Lower leg skin (tissue), 4 donors: ENCODE measurements around the gene CCN5. TPM values are rescaled to one million over a fixed set of nuclear protein-coding genes. Genes with fewer than 3 reads are reported as not detected.

ENCODE experiments used
- DNase-seq, 2 donors: peaks; one replicate each; pipeline ENCODE4 v3.0.0-alpha.2; 2019; ENCODE audit warnings: low spot score in 2 of 2
- H3K4me3 ChIP-seq: fragments of 200-600 bp; sonication (generic); 2 replicates; pipeline ENCODE4 v1.5.1; 2017; ENCODE audit warnings: mild to moderate bottlenecking, low read depth; ENCODE audit not compliant: poor library complexity, severe bottlenecking
- CTCF ChIP-seq, 3 donors: fragments of 450-650 bp; IDR thresholded peaks; one replicate each; pipeline ENCODE4 v1.5.1; 2016; ENCODE audit warnings: antibody characterized with exemption in 3 of 3, mild to moderate bottlenecking in 3 of 3, moderate library complexity in 2 of 3
- POLR2A ChIP-seq, 2 donors: fragments of 450-650 bp; IDR thresholded peaks; one replicate each; pipeline ENCODE4 v1.6.1; 2016 to 2017; ENCODE audit warnings: antibody characterized with exemption in 2 of 2, mild to moderate bottlenecking in 1 of 2, moderate library complexity in 1 of 2
- WGBS, 2 donors: methylation state at CpG; one replicate each; pipeline ENCODE4 v1.1.5; 2018; 5-methylcytosine and 5-hydroxymethylcytosine counted together
- intact Hi-C: fragments of 100-400 bp; cut with DNase I; formaldehyde crosslinking; loops from one replicate; pipeline ENCODE4 v1.15.0; 2023; ENCODE audit warnings: low total_unique reads
- total RNA-seq, 4 donors: library from RNA; depleted of rRNA; stranded (reverse); fragments of >200 nt; gene quantifications; one replicate each; pipeline ENCODE4 v1.1.0, GENCODE V29; 2016

Gene CCN5
- total RNA-seq, 4 donors from 2014 or later, result 50.8 to 481 (median 81.3) TPM

GRCh38 chr20:44765701-44766347 is 50.7 kb downstream of the CCN5 start:
- no peak for DNase-seq
- no peak overlapping the region for H3K4me3 ChIP-seq
- TF ChIP-seq POLR2A (IDR thresholded peaks at IDR 0.05) (no peak), CTCF (IDR thresholded peaks at IDR 0.05) (no peak)
- intact Hi-C loops, result no loop called here
- 30 to 39% methylated on average over 7 of the region's 7 CpGs for WGBS, 2 donors

- TF ChIP-seq POLR2A (IDR thresholded peaks at IDR 0.05) (no peak), CTCF (IDR thresholded peaks at IDR 0.05) (no peak)
- 62 to 73% methylated on average over 8 of the region's 8 CpGs for WGBS, 2 donors
- no peak for DNase-seq
- intact Hi-C loops, result no loop called here
- H3K4me3 ChIP-seq, result no peak overlapping the region
Measured at GRCh38 chr20:44768256-44768655, 53.1 kb downstream of the CCN5 start.

GRCh38 chr20:44768854-44769480 is 53.8 kb downstream of the CCN5 start:
- 38 to 48% methylated on average over 5 of the region's 5 CpGs for WGBS, 2 donors
- DNase-seq, result no peak
- no peak overlapping the region for H3K4me3 ChIP-seq
- TF ChIP-seq CTCF (IDR thresholded peaks at IDR 0.05) (no peak), POLR2A (IDR thresholded peaks at IDR 0.05) (no peak)
- intact Hi-C loops, result no loop called here

GRCh38 chr20:44769481-44769863 is 54.3 kb downstream of the CCN5 start:
- intact Hi-C loops, result no loop called here
- 42 to 44% methylated on average over 5 of the region's 5 CpGs for WGBS, 2 donors

GRCh38 chr20:44770484-44771171 is 55.5 kb downstream of the CCN5 start:
- 45% methylated on average over 10 to 11 of the region's 11 CpGs for WGBS, 2 donors
- TF ChIP-seq CTCF (IDR thresholded peaks at IDR 0.05) (no peak), POLR2A (IDR thresholded peaks at IDR 0.05) (no peak)
- no peak for DNase-seq
- intact Hi-C loops, result no loop called here
- H3K4me3 ChIP-seq, result no peak overlapping the region

More at GRCh38 chr20:44769481-44769863, 54.3 kb downstream of the CCN5 start:
- TF ChIP-seq CTCF (IDR thresholded peaks at IDR 0.05) (no peak), POLR2A (IDR thresholded peaks at IDR 0.05) (no peak)
- no peak overlapping the region for H3K4me3 ChIP-seq
- no peak for DNase-seq
